Stimulated activated naive CD4-positive, alpha-beta T cell (primary cell): ENCODE results near the gene B3GAT2.

ENCODE experiments used
- DNase-seq, 6 experiments: peaks; one replicate each; lab custom pipeline; 2025; lab: John Stamatoyannopoulos, UW

B3GAT2 gene

GRCh38 chr6:70900047-70900446, 56.8 kb downstream of the B3GAT2 start:
- DNase-seq: no peak

- DNase-seq: no peak
Measured at GRCh38 chr6:70894001-70894400, 62.9 kb downstream of the B3GAT2 start.

- DNase-seq: no peak
Measured at GRCh38 chr6:70889270-70889669, 67.6 kb downstream of the B3GAT2 start.

- no peak for DNase-seq
Measured at GRCh38 chr6:70886661-70887060, 70.2 kb downstream of the B3GAT2 start.

DNA sequence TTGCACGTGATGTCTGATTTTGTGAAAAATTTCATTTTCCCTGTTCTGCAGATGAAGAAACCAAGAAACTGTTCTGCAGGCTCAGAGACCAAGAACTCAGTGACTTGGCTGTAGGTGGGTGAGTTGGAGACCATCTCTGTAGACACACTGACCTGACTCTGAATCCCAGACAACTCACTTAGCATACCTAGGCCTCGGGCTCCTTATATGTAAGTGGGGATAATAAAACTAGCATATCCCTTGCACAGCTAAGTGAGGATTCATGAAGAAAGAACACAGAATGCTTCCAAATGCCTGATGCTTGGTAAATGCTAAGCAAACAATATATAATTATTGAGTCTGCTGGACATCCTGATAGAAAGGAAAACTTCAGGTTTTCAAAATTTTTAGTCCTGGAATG, 70.8 kb downstream of the B3GAT2 start:
- no peak for DNase-seq

GRCh38 chr6:70884074-70884983, 72.5 kb downstream of the B3GAT2 start:
- DNase-seq: peak in 5 of 6 experiments; percentile 1 to 59 (median 17)

GRCh38 chr6:70879496-70879895, 77.4 kb downstream of the B3GAT2 start:
- no peak for DNase-seq

GRCh38 chr6:70874181-70874913, 82.5 kb downstream of the B3GAT2 start:
- no peak for DNase-seq

DNA sequence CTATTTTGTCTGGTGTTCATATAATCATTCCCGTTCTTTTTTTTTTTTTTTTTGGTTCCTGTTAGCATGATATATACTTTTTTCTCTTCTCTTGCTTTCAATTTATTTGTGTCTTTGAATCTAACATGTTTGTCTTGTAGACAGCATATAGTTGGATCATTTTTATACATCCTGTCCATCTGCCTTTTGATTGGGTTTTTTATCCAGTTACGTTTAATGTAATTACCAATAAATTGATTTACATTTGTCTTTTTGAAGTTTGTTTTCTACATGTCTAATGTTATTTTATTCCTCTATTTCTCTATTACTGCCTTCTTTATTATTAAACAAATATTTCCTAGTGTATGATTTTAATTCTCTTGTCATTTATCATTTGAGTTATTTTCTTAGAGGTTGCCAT, 84.4 kb downstream of the B3GAT2 start:
- no peak for DNase-seq

DNA sequence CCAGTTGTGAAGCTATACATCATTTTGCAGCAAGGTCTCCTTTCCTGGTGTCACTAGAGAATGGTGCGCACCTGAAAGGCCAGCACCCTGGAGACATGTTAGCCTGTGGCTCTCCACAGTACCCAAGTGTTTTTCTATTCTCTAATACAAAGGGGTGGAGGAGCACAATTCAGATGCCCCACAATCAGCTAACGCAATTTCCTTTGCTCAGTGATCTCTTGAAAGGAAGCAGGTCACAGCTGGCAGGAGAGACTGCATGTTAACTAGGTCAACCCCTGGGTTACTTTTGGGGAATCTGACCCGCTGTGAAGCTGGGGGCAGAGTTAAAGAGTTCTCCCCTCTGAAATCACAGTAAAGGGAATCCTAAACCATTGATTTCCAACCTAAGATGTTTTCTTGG, 92.5 kb downstream of the B3GAT2 start:
- DNase-seq: no peak

GRCh38 chr6:70863343-70863742, 93.5 kb downstream of the B3GAT2 start:
- DNase-seq: no peak

DNA sequence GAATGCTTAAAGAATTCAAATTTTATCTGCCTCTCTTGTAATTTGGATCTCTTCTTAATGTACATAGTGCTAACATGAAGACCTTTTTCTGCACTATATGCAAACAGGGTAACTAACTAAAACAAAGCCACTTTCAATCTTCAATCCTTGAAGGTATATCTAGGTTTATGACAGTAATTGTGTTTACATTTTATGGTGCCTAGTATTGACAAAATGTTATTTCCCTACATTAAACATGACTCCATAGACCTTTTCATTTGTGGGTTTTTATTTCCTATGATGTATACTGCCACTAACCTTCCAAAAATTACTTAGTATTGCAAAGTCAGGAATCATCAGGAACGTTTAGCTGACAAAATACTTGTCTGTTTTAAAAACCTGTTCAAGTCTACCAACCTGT, 95.9 kb downstream of the B3GAT2 start:
- DNase-seq: no peak

DNA sequence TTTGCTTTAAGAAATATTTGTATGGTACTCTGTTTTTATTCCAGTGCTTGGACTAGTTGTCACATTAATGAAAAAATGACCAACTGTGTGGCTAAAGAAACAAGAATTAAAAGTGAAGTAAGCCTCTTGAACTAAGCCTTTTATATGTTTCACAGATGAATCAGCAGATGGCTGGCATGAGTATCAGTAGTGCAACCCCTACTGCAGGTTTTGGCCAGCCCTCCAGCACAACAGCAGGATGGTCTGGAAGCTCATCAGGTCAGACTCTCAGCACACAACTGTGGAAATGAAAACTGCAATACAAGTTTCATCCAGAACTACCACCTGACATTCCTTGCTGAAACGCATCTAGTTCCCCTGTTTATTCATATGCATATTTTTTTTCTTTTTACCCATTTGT, 96.8 kb downstream of the B3GAT2 start:
- no peak for DNase-seq

DNA sequence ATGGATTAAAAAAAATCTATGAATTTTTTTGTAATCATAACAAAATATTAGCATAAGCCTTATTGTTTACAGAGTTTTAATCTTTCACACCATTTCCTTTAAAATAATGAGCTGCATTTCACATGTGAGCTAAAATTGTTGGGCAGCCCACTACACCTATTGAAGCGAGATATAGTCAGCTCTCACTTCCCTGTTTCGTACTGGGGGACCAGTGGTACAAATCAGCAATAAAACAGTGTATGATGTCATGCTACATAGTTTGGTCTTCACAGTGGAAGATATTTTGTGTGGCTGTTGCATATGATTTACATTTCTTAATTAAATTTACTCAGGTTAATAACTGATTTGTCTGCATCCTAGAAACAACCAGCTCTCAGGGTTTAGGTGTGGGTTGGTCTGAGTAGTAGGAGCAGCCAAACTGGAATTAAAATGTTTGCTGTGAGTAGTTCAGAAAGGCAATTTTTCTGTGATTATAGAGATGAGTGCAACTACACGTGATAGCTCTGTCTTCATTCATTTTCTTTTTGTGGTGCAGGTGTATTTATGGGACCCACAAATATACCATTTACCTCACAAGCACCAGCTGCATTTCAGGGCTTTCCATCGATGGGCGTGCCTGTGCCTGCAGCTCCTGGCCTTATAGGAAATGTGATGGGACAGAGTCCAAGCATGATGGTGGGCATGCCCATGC, 99.3 kb downstream of the B3GAT2 start:
- no peak for DNase-seq

DNA sequence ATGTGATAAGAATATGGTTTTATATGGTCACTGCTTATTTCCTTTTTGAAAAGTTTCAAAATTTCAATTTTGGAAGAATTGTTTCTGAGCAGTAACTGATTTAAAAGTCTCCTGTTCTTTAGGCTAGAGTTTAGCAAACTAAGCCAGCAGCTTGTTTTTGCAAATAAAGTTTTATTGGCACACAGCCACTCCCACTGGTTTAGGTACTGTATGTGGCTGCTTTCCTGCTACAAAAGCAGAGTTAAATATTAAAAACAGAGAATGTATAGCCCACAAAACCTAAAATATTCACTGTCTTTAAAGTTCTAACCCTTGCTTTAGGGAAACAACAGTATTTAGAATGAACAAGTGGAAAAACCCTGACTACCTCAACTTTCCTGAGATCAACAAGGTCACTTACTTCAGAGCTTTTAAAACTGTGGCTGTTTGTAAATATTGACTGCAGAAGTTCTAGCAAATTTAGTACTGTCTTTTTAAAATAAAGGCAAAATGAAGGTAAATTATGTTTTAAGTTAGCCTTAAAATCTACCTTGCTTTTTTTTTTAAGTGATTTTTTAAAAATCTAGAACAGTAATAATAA, 104.1 kb downstream of the B3GAT2 start:
- DNase-seq: no peak

- no peak for DNase-seq
Measured at GRCh38 chr6:70849348-70850069, 107.4 kb downstream of the B3GAT2 start.

DNA sequence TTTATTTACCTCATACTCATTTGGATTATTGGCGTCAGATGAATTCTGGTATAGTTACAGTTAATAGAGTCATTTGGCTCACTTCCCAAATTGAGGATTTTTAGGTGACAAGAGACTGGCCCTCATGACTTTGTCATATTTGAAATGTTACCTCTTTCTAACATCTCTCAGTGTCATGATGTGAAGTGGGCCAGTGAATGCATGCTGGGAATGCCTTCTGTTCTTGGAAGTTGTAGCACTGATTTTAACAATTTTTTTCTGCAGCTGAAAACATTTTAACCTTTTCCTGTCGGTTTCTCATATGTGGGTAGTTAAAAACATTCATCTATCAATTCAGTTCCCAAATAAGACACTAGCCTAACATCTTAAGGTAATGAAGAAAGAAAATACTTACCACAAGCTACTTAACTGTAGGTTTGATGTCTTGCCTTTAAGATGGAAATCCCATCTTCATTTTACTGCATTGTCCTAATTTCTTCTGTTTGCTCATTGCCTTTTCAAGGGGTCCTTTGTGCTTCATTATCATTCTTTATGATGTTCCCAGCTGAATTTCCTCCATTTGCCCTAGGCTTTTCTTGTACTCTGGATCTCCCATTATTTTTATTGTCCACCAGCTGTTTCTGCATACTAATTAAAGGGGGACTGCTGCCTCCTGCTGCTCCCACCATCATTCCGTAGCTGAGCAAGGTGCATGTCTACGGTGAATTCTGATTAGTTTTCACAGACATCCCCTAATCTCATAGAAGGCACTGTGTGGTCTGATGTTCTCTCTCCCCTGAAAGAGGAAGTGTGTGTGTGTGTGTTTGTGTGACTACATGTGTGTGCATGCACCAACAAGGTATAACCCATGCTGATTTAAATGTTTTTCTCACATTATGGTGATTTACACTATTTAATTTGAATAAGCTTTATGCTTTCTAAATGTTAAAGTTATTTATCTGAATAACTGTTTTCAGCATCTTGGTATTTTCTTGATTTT, 109.5 kb downstream of the B3GAT2 start:
- DNase-seq: no peak

GRCh38 chr6:70846207-70846835, 110.5 kb downstream of the B3GAT2 start:
- DNase-seq: no peak

DNA sequence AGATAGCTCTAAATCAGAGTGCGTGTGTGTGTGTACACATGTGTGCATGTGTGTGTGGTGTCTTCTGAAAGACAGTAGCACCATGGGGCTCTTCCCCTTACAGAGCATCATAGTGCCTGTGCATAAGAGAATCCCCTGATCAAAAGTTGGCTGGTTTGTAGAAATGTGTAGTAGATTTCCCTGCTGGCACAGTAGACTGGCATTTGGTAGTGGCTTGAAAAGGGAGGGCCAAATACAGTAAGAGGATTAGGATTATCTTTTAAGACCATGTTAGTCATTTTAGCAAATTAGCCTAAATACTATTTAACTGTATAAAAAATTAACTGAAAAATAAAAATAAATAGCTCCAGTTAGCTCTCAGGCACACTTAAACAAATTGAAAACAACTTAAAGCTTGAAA, 112.6 kb downstream of the B3GAT2 start:
- no peak for DNase-seq
